IMR-90 (cell line): ENCODE measurements around the gene CDC37L1. TPM values are rescaled to one million over a fixed set of nuclear protein-coding genes. Genes with fewer than 3 reads are reported as not detected.

Experiments used
- ATAC-seq: fragments of 200-7000 bp; cut with Tn5 transposase; 2 replicates; pipeline ENCODE4 v1.9.1; 2020; ENCODE audit warnings: low read depth, mild to moderate bottlenecking, moderate library complexity
- BruUV-seq: library from RNA; stranded (reverse); fragments of 400-500 nt; replicated peaks from 2 replicates; lab custom pipeline; 2021; lab: Mats Ljungman, UMichigan
- CTCF ChIA-PET: fragments of 300-600 bp; formaldehyde crosslinking; extraction: SDS; loops from one replicate; lab custom pipeline; 2021; ENCODE audit warnings: antibody characterized with exemption; lab: Yijun Ruan, JAX
- POLR2A ChIA-PET: fragments of 300-600 bp; sonication (Branson Sonifier 250); formaldehyde crosslinking; loops from one replicate; lab custom pipeline; 2022; ENCODE audit warnings: antibody characterized with exemption; ENCODE audit not compliant: unreplicated experiment; lab: Charles Lee
- DNase-seq: peaks from one replicate; pipeline ENCODE4 v3.0.0; 2013
- H2AFZ ChIP-seq: replicated peaks from 2 replicates; pipeline ENCODE3; 2013; ENCODE audit warnings: low read length, mild to moderate bottlenecking; ENCODE audit not compliant: poor library complexity
- H2AK5ac ChIP-seq: 2 replicates; pipeline ENCODE4 v1.6.1; 2013; ENCODE audit warnings: low read depth, low read length, inconsistent platforms
- H2AK9ac ChIP-seq: replicated peaks from 2 replicates; pipeline ENCODE3; 2013; ENCODE audit warnings: mild to moderate bottlenecking, low read depth, low read length, moderate library complexity; ENCODE audit not compliant: poor library complexity
- H2BK120ac ChIP-seq: 2 replicates; pipeline ENCODE4 v1.6.1; 2013; ENCODE audit warnings: low read depth, low read length, inconsistent platforms
- H2BK15ac ChIP-seq: 3 replicates; pipeline ENCODE4 v1.6.1; 2013; ENCODE audit warnings: low read depth, low read length, inconsistent platforms
- H2BK20ac ChIP-seq: 2 replicates; pipeline ENCODE4 v1.6.1; 2013; ENCODE audit warnings: low read depth, mild to moderate bottlenecking, inconsistent platforms, low read length, moderate library complexity
- H2BK5ac ChIP-seq: 2 replicates; pipeline ENCODE4 v1.6.1; 2013; ENCODE audit warnings: mild to moderate bottlenecking, low read depth, low read length, inconsistent platforms; ENCODE audit not compliant: poor library complexity, severe bottlenecking
- H3K14ac ChIP-seq: replicated peaks from 2 replicates; pipeline ENCODE4 v1.6.1; 2013; ENCODE audit warnings: low read depth, low read length, inconsistent platforms
- H3K18ac ChIP-seq: 2 replicates; pipeline ENCODE4 v1.6.1; 2013; ENCODE audit warnings: low read depth, low read length, control low read depth
- H3K23ac ChIP-seq: 2 replicates; pipeline ENCODE4 v1.6.1; 2013; ENCODE audit warnings: low read depth, low read length, inconsistent platforms
- H3K27ac ChIP-seq: 2 replicates; pipeline ENCODE4 v1.5.1; 2013; ENCODE audit warnings: mild to moderate bottlenecking, control low read depth, low read length; ENCODE audit not compliant: insufficient read depth
- H3K27me3 ChIP-seq: 2 replicates; pipeline ENCODE4 v1.6.1; 2013; ENCODE audit warnings: low read length; ENCODE audit not compliant: control insufficient read depth, insufficient read depth
- H3K36me3 ChIP-seq: 2 replicates; pipeline ENCODE4 v1.6.1; 2013; ENCODE audit warnings: low read length, mixed read lengths; ENCODE audit not compliant: control insufficient read depth, insufficient read depth
- H3K4ac ChIP-seq: 2 replicates; pipeline ENCODE4 v1.6.1; 2013; ENCODE audit warnings: low read depth, low read length, inconsistent platforms
- H3K4me1 ChIP-seq: 2 replicates; pipeline ENCODE4 v1.6.1; 2013; ENCODE audit warnings: low read length, mixed read lengths; ENCODE audit not compliant: control insufficient read depth, insufficient read depth
- H3K4me2 ChIP-seq: 2 replicates; pipeline ENCODE4 v1.6.1; 2013; ENCODE audit warnings: low read depth, mild to moderate bottlenecking, control low read depth, low read length, moderate library complexity
- H3K4me3 ChIP-seq: 2 replicates; pipeline ENCODE4 v1.5.1; 2013; ENCODE audit warnings: low read depth, mild to moderate bottlenecking, control low read depth, low read length, moderate library complexity; ENCODE audit not compliant: insufficient read depth
- H3K56ac ChIP-seq: 2 replicates; pipeline ENCODE4 v1.6.1; 2013; ENCODE audit warnings: low read length, inconsistent platforms; ENCODE audit not compliant: insufficient read depth; ENCODE audit errors: extremely low read depth
- H3K79me1 ChIP-seq, 2 experiments: 2 replicates each; pipeline ENCODE4 v1.6.1; 2013; ENCODE audit warnings: low read length in 2 of 2, inconsistent platforms in 1 of 2, low read depth in 1 of 2
- H3K9ac ChIP-seq: 2 replicates; pipeline ENCODE4 v1.6.1; 2013; ENCODE audit warnings: low read depth, low read length, control low read depth
- H3K9me1 ChIP-seq: 2 replicates; pipeline ENCODE4 v1.6.1; 2013; ENCODE audit warnings: low read length, inconsistent platforms; ENCODE audit not compliant: insufficient read depth
- H3K9me3 ChIP-seq: 2 replicates; pipeline ENCODE4 v1.6.1; 2013; ENCODE audit warnings: low read length; ENCODE audit not compliant: control insufficient read depth, insufficient read depth
- H4K20me1 ChIP-seq: 2 replicates; pipeline ENCODE4 v1.6.1; 2013; ENCODE audit warnings: low read length, inconsistent platforms; ENCODE audit not compliant: insufficient read depth
- H4K5ac ChIP-seq: 2 replicates; pipeline ENCODE4 v1.6.1; 2013; ENCODE audit warnings: mild to moderate bottlenecking, low read depth, low read length, control low read depth
- H4K8ac ChIP-seq, 2 experiments: 2 replicates each; pipeline ENCODE4 v1.6.1; 2013; ENCODE audit warnings: low read depth in 2 of 2, low read length in 2 of 2, control low read depth in 1 of 2, inconsistent platforms in 1 of 2
- H4K91ac ChIP-seq: 2 replicates; pipeline ENCODE4 v1.6.1; 2013; ENCODE audit warnings: low read depth, low read length, inconsistent platforms; ENCODE audit not compliant: insufficient read depth
- BHLHE40 ChIP-seq: fragments of 150-350 bp; IDR thresholded peaks from 2 replicates; pipeline ENCODE4 v1.6.1; 2016; ENCODE audit warnings: mild to moderate bottlenecking, low read depth, low read length
- CEBPB ChIP-seq: IDR thresholded peaks from 2 replicates; pipeline ENCODE4 v1.6.1; 2012; ENCODE audit warnings: low read depth, low read length, improper control_type of control experiment
- FOS ChIP-seq: fragments of 150-350 bp; IDR thresholded peaks from 2 replicates; pipeline ENCODE4 v1.6.1; 2016; ENCODE audit warnings: low read depth, low read length
- MAFK ChIP-seq: IDR thresholded peaks from 2 replicates; pipeline ENCODE4 v1.6.1; 2012; ENCODE audit warnings: low read depth, low read length, improper control_type of control experiment
- MAZ ChIP-seq: IDR thresholded peaks from 2 replicates; pipeline ENCODE4 v1.6.1; 2012; ENCODE audit warnings: low read depth, mild to moderate bottlenecking, low read length, improper control_type of control experiment, moderate library complexity, borderline replicate concordance
- POLR2A ChIP-seq: IDR thresholded peaks from 2 replicates; pipeline ENCODE4 v1.6.1; 2012; ENCODE audit warnings: mild to moderate bottlenecking, low read depth, low read length
- RCOR1 ChIP-seq: IDR thresholded peaks from 2 replicates; pipeline ENCODE4 v1.6.1; 2012; ENCODE audit warnings: mild to moderate bottlenecking, low read length, improper control_type of control experiment; ENCODE audit not compliant: insufficient replicate concordance
- RFX5 ChIP-seq: IDR thresholded peaks from 2 replicates; pipeline ENCODE4 v1.8.0; 2012; ENCODE audit warnings: low read depth, mild to moderate bottlenecking, low read length, moderate library complexity
- SMC3 ChIP-seq: fragments of 150-350 bp; IDR thresholded peaks from 2 replicates; pipeline ENCODE4 v1.6.1; 2016; ENCODE audit warnings: low read depth, mild to moderate bottlenecking, antibody characterized with exemption, low read length, moderate library complexity
- WGBS, 2 experiments: methylation state at CpG; one replicate each; pipeline versions ENCODE4 v1.1.5 to v1.1.7; 2013; ENCODE audit warnings: missing lambda C conversion rate in 2 of 2; ENCODE audit not compliant: insufficient read length in 1 of 2; ENCODE audit errors: extremely low coverage in 2 of 2; 5-methylcytosine and 5-hydroxymethylcytosine counted together
- dilution Hi-C: fragments of 300-500 bp; cut with HindIII; formaldehyde crosslinking; loops from one replicate; pipeline ENCODE4 v1.14.3; 2018; ENCODE audit warnings: low sequenced_read_pairs; ENCODE audit not compliant: unreplicated experiment
- in situ Hi-C: fragments of 300-500 bp; cut with MboI; formaldehyde crosslinking; loops from 3 replicates; pipeline ENCODE4 v1.14.3; 2019; ENCODE audit warnings: low sequenced_read_pairs, inconsistent platforms, mixed read lengths
- intact Hi-C: fragments of 100-400 bp; cut with micrococcal nuclease; formaldehyde crosslinking; loops from 2 replicates; pipeline ENCODE4 v1.10.0; 2022
- polyA plus RNA-seq, 3 experiments: library from polyadenylated mRNA; depleted of rRNA; stranded (reverse); fragments of >200 nt; gene quantifications; 2 replicates each; pipeline ENCODE4 v1.2.3, GENCODE V29; 2012; ENCODE audit warnings: low replicate concordance in 1 of 3
- total RNA-seq: library from RNA; depleted of rRNA; stranded (reverse); fragments of >200 nt; gene quantifications from 2 replicates; pipeline ENCODE4 v1.2.3, GENCODE V29; 2012
- TF ChIP-seq, protein P1 (sequence below): conservative IDR thresholded peaks from 2 replicates; pipeline ENCODE4 v1.5.1; 2012; ENCODE audit warnings: mild to moderate bottlenecking, low read depth, low read length, improper control_type of control experiment
- TF ChIP-seq, protein P2 (sequence below): fragments of 150-350 bp; IDR thresholded peaks from 2 replicates; pipeline ENCODE4 v1.6.1; 2016; ENCODE audit warnings: low read depth, mild to moderate bottlenecking, low read length, moderate library complexity, borderline replicate concordance

The CDC37L1 gene
- total and polyA plus RNA-seq, 2 of the 4 experiments (the other 2 are of a cell fraction): 6.6 to 7.3 TPM

DNA sequence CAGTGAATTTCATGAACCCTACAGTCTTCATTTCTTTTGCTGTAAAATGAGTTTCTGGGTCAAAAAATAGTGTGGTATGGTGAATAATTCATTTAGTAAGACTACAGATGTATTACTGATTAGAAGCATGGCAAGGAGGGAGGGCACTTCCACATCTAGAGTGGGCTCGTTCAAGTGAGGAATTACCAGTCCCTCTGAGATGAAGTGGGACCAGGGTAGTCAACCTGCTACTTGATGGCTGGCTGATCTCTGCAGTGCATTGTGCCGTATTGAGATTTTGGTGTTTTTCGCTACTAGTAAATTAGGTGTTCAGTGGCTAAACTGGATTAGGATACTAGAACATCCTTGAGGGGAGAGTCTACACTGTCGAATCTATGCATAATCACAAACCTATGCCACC is 10.8 kb downstream of the CDC37L1 start:
- H4K20me1 ChIP-seq: peaks cover 7% of the 10 kb centered on the region; the same call in 1 of the 2 replicates
- no peak overlapping the region for H2AFZ ChIP-seq
- no peak overlapping the region for H3K9ac ChIP-seq
- 86% methylated on average over 1 of the region's 4 CpGs; no CpG with 5 or more reads in 1 of the 2 experiments for WGBS, 2 experiments
- H3K23ac ChIP-seq: no peak overlapping the region
- H2AK5ac ChIP-seq: no peak overlapping the region
- H3K36me3 ChIP-seq: peaks cover 22% of the 10 kb centered on the region
- H3K4ac ChIP-seq: no peak overlapping the region
- no peaks in the 10 kb centered on the region for H3K27me3 ChIP-seq
- no peak overlapping the region for H4K91ac ChIP-seq
- H2BK5ac ChIP-seq: no peak overlapping the region
- DNase-seq (no peak), ATAC-seq (no peak)
- peaks cover 7% of the 10 kb centered on the region for H3K9me1 ChIP-seq
- H3K18ac ChIP-seq: no peak overlapping the region
- no peak overlapping the region for H3K56ac ChIP-seq
- intact Hi-C loops: no loop called here
- in situ Hi-C loops: loop anchor here (25.0 kb wide), 1 partner anchor 578 kb away; no protein-coding TSS in a partner anchor
- POLR2A ChIA-PET: no interaction called here
- peaks cover 9 to 56% of the 10 kb centered on the region in 2 experiments for H3K79me1 ChIP-seq
- H3K4me3 ChIP-seq: no peak overlapping the region
- H3K4me2 ChIP-seq: no peak overlapping the region
- H4K8ac ChIP-seq: no peak overlapping the region
- TF ChIP-seq CEBPB: no peak
- TF ChIP-seq RFX5: no peak
- TF ChIP-seq BHLHE40: no peak
- TF ChIP-seq, protein P1, sequence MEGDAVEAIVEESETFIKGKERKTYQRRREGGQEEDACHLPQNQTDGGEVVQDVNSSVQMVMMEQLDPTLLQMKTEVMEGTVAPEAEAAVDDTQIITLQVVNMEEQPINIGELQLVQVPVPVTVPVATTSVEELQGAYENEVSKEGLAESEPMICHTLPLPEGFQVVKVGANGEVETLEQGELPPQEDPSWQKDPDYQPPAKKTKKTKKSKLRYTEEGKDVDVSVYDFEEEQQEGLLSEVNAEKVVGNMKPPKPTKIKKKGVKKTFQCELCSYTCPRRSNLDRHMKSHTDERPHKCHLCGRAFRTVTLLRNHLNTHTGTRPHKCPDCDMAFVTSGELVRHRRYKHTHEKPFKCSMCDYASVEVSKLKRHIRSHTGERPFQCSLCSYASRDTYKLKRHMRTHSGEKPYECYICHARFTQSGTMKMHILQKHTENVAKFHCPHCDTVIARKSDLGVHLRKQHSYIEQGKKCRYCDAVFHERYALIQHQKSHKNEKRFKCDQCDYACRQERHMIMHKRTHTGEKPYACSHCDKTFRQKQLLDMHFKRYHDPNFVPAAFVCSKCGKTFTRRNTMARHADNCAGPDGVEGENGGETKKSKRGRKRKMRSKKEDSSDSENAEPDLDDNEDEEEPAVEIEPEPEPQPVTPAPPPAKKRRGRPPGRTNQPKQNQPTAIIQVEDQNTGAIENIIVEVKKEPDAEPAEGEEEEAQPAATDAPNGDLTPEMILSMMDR: no peak
- TF ChIP-seq SMC3: no peak
- TF ChIP-seq, protein P2, sequence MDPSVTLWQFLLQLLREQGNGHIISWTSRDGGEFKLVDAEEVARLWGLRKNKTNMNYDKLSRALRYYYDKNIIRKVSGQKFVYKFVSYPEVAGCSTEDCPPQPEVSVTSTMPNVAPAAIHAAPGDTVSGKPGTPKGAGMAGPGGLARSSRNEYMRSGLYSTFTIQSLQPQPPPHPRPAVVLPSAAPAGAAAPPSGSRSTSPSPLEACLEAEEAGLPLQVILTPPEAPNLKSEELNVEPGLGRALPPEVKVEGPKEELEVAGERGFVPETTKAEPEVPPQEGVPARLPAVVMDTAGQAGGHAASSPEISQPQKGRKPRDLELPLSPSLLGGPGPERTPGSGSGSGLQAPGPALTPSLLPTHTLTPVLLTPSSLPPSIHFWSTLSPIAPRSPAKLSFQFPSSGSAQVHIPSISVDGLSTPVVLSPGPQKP: no peak
- no peak for TF ChIP-seq MAZ
- TF ChIP-seq MAFK: no peak
- no peak for TF ChIP-seq RCOR1
- no peak for TF ChIP-seq POLR2A
- TF ChIP-seq FOS: no peak
- no peak overlapping the region for H4K5ac ChIP-seq
- no peak overlapping the region for H3K14ac ChIP-seq
- no peaks in the 10 kb centered on the region for H3K9me3 ChIP-seq
- peaks cover 2% of the 10 kb centered on the region for H3K4me1 ChIP-seq
- H2BK15ac ChIP-seq: no peak overlapping the region
- dilution Hi-C loops: no loop called here
- no peak overlapping the region for H3K27ac ChIP-seq
- CTCF ChIA-PET: no interaction called here
- no peak overlapping the region for H2BK120ac ChIP-seq
- no peak overlapping the region for H2BK20ac ChIP-seq
- BruUV-seq: no TSS peak
- no peak overlapping the region for H2AK9ac ChIP-seq
